Islet precursor cell (in vitro differentiated cells): ENCODE data around the gene HMBS.
"Not testable (repeated sequence)": the region's sequence is repeated elsewhere in the genome, so short reads cannot be mapped to it uniquely, and the experiment has no call there.

ENCODE experiments used
- DNase-seq: peaks from one replicate; pipeline ENCODE4 v3.0.0-alpha.2; 2018

Gene HMBS

GRCh38 chr11:119103161-119103664, 18.5 kb downstream of the HMBS start:
- not testable (repeated sequence) for DNase-seq

GRCh38 chr11:119103793-119104192, 19.1 kb downstream of the HMBS start:
- no peak for DNase-seq

GRCh38 chr11:119106564-119107537, 22.2 kb downstream of the HMBS start, which contains the start of gene C2CD2L:
TSS of gene C2CD2L (plus strand) at chr11:119107344. CDS start at chr11:119107742, 398 bp downstream.
- peak; percentile 94 for DNase-seq

- no peak for DNase-seq
These were observed 23.0 kb downstream of the HMBS start for GRCh38 chr11:119107538-119108145.

- DNase-seq = no peak
These were observed 23.6 kb downstream of the HMBS start for GRCh38 chr11:119108146-119108856.

GRCh38 chr11:119108857-119109221, 24.2 kb downstream of the HMBS start:
- no peak for DNase-seq

GRCh38 chr11:119109843-119110242, 25.2 kb downstream of the HMBS start:
- no peak for DNase-seq

- no peak for DNase-seq
These were observed 25.8 kb downstream of the HMBS start for GRCh38 chr11:119110439-119110838.

GRCh38 chr11:119111361-119111925, 26.8 kb downstream of the HMBS start:
- DNase-seq = no peak

GRCh38 chr11:119112314-119113020, 27.8 kb downstream of the HMBS start:
- DNase-seq = no peak

- DNase-seq = no peak
These were observed 29.0 kb downstream of the HMBS start for GRCh38 chr11:119113716-119114115.

GRCh38 chr11:119114351-119114750, 29.7 kb downstream of the HMBS start:
- no peak for DNase-seq

- no peak for DNase-seq
These were observed 31.0 kb downstream of the HMBS start for GRCh38 chr11:119115484-119116234.

- no peak for DNase-seq
These were observed 31.5 kb downstream of the HMBS start for GRCh38 chr11:119116235-119116594.

- no peak for DNase-seq
These were observed 31.9 kb downstream of the HMBS start for GRCh38 chr11:119116601-119117000.

- DNase-seq = no peak
These were observed 32.5 kb downstream of the HMBS start for GRCh38 chr11:119117004-119117706.

GRCh38 chr11:119118227-119118626, 33.5 kb downstream of the HMBS start:
- no peak for DNase-seq

GRCh38 chr11:119118946-119119345, 34.3 kb downstream of the HMBS start:
- DNase-seq = no peak

GRCh38 chr11:119120639-119121007, 35.9 kb downstream of the HMBS start:
- DNase-seq = no peak

GRCh38 chr11:119121008-119121810, 36.5 kb downstream of the HMBS start, which contains the start of gene HINFP:
TSS of gene HINFP (plus strand) at chr11:119121580. CDS start at chr11:119126945, 5,365 bp downstream.
- peak; percentile 100 for DNase-seq
